Panc1 (cell line): ENCODE data around the gene TIAM2. TPM values are rescaled to one million over a fixed set of nuclear protein-coding genes. Genes with fewer than 3 reads are reported as not detected.

Experiments
- ATAC-seq: fragments of 200-7000 bp; cut with Tn5 transposase; 2 replicates; pipeline ENCODE4 v1.9.1; 2020; ENCODE audit warnings: mild to moderate bottlenecking, moderate library complexity
- BruUV-seq: library from RNA; stranded (reverse); fragments of 400-500 nt; replicated peaks from 2 replicates; lab custom pipeline; 2021; lab: Mats Ljungman, UMichigan
- CTCF ChIA-PET: fragments of 300-600 bp; sonication (Branson Sonifier 250); formaldehyde crosslinking; loops from one replicate; lab custom pipeline; 2022; ENCODE audit warnings: antibody characterized with exemption; lab: Charles Lee
- POLR2A ChIA-PET: fragments of 300-600 bp; sonication (Branson Sonifier 250); formaldehyde crosslinking; loops from one replicate; lab custom pipeline; 2022; ENCODE audit warnings: antibody characterized with exemption; lab: Charles Lee
- DNase-seq: peaks from one replicate; pipeline ENCODE4 v3.0.0-alpha.2; 2010; ENCODE audit warnings: low read depth, low spot score
- H3K27ac ChIP-seq: 2 replicates; pipeline ENCODE4 v1.5.1; 2011; ENCODE audit warnings: mild to moderate bottlenecking, low read length, inconsistent platforms
- H3K27me3 ChIP-seq: fragments of 200-500 bp; sonication (Bioruptor generic); 2 replicates; pipeline ENCODE4 v1.6.0; 2014; ENCODE audit warnings: low read length, inconsistent platforms; ENCODE audit not compliant: control insufficient read depth, insufficient read depth
- H3K36me3 ChIP-seq: fragments of 200-500 bp; sonication (Bioruptor generic); 2 replicates; pipeline ENCODE4 v1.5.1; 2014; ENCODE audit warnings: inconsistent platforms, mild to moderate bottlenecking, low read length, moderate library complexity; ENCODE audit not compliant: control insufficient read depth, insufficient read depth
- H3K4me1 ChIP-seq: 2 replicates; pipeline ENCODE4 v1.5.1; 2011; ENCODE audit warnings: inconsistent platforms, mild to moderate bottlenecking, low read length, moderate library complexity; ENCODE audit not compliant: control insufficient read depth, insufficient read depth
- H3K4me3 ChIP-seq, 2 experiments: 2 replicates each; pipeline ENCODE4 v1.5.1; 2011 to 2012; ENCODE audit warnings: low read depth in 2 of 2, low read length in 2 of 2, mild to moderate bottlenecking in 2 of 2, inconsistent platforms in 1 of 2, moderate library complexity in 1 of 2
- H3K9me3 ChIP-seq: fragments of 200-500 bp; sonication (Bioruptor generic); 2 replicates; pipeline ENCODE4 v1.5.1; 2014; ENCODE audit warnings: low read depth, mild to moderate bottlenecking, inconsistent platforms, low read length, moderate library complexity; ENCODE audit not compliant: control insufficient read depth, insufficient read depth
- POLR2AphosphoS5 ChIP-seq: IDR thresholded peaks from 2 replicates; pipeline ENCODE4 v1.6.1; 2012; ENCODE audit warnings: mild to moderate bottlenecking, low read depth, low read length, moderate library complexity
- SIN3A ChIP-seq: IDR thresholded peaks from 2 replicates; pipeline ENCODE4 v1.6.1; 2012; ENCODE audit warnings: low read depth, mild to moderate bottlenecking, low read length, moderate library complexity, borderline replicate concordance; ENCODE audit not compliant: insufficient read depth
- TCF7L2 ChIP-seq: IDR thresholded peaks from 2 replicates; pipeline ENCODE4 v1.6.1; 2011; ENCODE audit warnings: mild to moderate bottlenecking, low read depth, low read length, inconsistent platforms
- in situ Hi-C: cut with HindIII; loops from 2 replicates; pipeline ENCODE4 v1.10.0; 2016; ENCODE audit warnings: low sequenced_read_pairs, low pct_unique_long_range_greater_than_20kb
- intact Hi-C: fragments of 100-400 bp; cut with micrococcal nuclease; formaldehyde crosslinking; loops from one replicate; pipeline ENCODE4 v1.10.0; 2022; ENCODE audit not compliant: unreplicated experiment
- total RNA-seq: library from RNA; stranded (reverse); gene quantifications from one replicate; pipeline ENCODE4 v1.2.1, GENCODE V29; 2021; ENCODE audit not compliant: unreplicated experiment
- TF ChIP-seq, protein P1 (sequence below), 2 experiments: IDR thresholded peaks; 2 replicates each; pipeline ENCODE4 v1.6.1; 2011 to 2012; ENCODE audit warnings: low read depth in 2 of 2, control low read depth in 1 of 2, low read length in 1 of 2, mild to moderate bottlenecking in 1 of 2, moderate library complexity in 1 of 2; ENCODE audit not compliant: insufficient read depth in 1 of 2
- TF ChIP-seq, protein P2 (sequence below): fragments of 450-650 bp; IDR thresholded peaks from 2 replicates; pipeline ENCODE4 v1.5.1; 2017; ENCODE audit warnings: mild to moderate bottlenecking

TIAM2 gene
- total RNA-seq, 1 experiment from 2014 or later: 14.9 TPM

DNA sequence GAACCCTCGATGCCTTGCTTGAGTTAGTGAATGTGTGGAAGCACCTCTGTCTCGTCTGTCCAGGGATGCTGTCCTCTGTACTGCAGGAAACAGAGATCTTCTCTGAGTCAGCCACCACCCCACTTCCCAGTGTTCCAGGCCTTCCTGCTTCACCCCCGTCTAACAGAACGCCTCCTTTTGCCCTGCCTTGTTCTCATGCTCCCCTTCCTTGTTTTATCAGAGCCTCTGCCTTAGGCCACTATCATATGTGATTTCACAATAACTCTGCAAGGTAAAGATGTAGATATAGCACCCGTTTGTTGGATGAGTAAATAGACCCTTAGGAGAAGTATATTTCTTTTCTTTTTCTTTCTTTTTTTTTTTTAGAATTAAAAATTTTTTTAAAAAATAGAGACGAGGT, 162.0 kb downstream of the TIAM2 start:
- DNase-seq (no peak), ATAC-seq (no peak)
- POLR2A ChIA-PET: no interaction called here
- in situ Hi-C loops: no loop called here
- TF ChIP-seq, protein P1, sequence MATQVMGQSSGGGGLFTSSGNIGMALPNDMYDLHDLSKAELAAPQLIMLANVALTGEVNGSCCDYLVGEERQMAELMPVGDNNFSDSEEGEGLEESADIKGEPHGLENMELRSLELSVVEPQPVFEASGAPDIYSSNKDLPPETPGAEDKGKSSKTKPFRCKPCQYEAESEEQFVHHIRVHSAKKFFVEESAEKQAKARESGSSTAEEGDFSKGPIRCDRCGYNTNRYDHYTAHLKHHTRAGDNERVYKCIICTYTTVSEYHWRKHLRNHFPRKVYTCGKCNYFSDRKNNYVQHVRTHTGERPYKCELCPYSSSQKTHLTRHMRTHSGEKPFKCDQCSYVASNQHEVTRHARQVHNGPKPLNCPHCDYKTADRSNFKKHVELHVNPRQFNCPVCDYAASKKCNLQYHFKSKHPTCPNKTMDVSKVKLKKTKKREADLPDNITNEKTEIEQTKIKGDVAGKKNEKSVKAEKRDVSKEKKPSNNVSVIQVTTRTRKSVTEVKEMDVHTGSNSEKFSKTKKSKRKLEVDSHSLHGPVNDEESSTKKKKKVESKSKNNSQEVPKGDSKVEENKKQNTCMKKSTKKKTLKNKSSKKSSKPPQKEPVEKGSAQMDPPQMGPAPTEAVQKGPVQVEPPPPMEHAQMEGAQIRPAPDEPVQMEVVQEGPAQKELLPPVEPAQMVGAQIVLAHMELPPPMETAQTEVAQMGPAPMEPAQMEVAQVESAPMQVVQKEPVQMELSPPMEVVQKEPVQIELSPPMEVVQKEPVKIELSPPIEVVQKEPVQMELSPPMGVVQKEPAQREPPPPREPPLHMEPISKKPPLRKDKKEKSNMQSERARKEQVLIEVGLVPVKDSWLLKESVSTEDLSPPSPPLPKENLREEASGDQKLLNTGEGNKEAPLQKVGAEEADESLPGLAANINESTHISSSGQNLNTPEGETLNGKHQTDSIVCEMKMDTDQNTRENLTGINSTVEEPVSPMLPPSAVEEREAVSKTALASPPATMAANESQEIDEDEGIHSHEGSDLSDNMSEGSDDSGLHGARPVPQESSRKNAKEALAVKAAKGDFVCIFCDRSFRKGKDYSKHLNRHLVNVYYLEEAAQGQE (IDR thresholded peaks at IDR 0.05; ENCODE audit: insufficient read depth in 1 of 2, low read depth in 2 of 2, low read length in 1 of 2): no peak
- TF ChIP-seq SIN3A (no peak), TCF7L2 (no peak), POLR2AphosphoS5 (no peak)
- TF ChIP-seq, protein P2, sequence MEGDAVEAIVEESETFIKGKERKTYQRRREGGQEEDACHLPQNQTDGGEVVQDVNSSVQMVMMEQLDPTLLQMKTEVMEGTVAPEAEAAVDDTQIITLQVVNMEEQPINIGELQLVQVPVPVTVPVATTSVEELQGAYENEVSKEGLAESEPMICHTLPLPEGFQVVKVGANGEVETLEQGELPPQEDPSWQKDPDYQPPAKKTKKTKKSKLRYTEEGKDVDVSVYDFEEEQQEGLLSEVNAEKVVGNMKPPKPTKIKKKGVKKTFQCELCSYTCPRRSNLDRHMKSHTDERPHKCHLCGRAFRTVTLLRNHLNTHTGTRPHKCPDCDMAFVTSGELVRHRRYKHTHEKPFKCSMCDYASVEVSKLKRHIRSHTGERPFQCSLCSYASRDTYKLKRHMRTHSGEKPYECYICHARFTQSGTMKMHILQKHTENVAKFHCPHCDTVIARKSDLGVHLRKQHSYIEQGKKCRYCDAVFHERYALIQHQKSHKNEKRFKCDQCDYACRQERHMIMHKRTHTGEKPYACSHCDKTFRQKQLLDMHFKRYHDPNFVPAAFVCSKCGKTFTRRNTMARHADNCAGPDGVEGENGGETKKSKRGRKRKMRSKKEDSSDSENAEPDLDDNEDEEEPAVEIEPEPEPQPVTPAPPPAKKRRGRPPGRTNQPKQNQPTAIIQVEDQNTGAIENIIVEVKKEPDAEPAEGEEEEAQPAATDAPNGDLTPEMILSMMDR: no peak
- Histone ChIP-seq H3K4me3 (no peak overlapping the region), H3K9me3 (no peaks in the 10 kb centered on the region), H3K27ac (no peak overlapping the region), H3K36me3 (no peaks in the 10 kb centered on the region), H3K27me3 (no peaks in the 10 kb centered on the region), H3K4me1 (no peaks in the 10 kb centered on the region)
- BruUV-seq: no TSS peak
- intact Hi-C loops: no loop called here
- CTCF ChIA-PET: no interaction called here

DNA sequence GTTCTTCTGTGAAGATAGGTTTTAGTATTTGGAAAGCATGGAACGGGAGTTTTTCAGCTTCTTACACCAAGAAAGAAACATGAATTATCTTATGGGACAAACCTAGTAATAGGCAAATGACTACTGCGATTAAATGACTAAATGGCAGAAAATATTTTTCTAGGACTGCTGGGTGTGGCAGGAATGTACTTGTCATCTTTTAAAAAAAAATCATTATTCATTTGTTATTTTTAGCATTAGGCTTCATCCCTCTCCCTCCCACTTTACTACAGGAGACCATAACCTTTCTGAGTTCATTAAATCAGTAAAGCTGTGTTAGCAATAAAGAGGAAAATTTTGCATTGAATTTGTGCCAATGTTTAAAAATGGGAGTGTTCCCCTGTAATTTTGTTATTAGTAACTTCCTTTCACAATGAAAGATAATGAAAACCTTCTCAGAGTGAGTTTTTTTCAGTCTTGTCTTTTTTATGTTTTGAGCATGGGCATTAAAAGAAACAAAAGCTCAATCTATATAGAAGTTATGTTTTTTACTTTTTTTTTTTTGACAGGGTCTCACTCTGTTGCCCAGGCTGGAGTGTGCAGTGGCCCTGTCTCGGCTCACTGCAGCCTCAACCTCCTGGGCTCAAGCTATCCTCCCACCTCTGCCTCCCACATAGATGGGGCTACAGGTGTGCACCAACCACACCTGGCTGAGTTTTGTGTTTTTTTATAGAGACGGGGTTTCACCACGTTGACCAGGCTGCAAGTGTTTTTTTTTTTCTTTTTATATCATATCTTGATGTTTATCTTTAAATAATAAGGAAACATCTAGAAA, 163.1 kb downstream of the TIAM2 start:
- H3K4me1 ChIP-seq: peaks cover 4% of the 10 kb centered on the region; the same call in 1 of the 2 replicates
- DNase-seq: no peak
- H3K27me3 ChIP-seq: no peaks in the 10 kb centered on the region
- H3K27ac ChIP-seq: no peak overlapping the region
- BruUV-seq: no TSS peak
- no peak for ATAC-seq
- ChIA-PET POLR2A (no interaction called here), CTCF (interaction anchor here (0.6 kb wide), 1 partner anchor 36 kb away, joined by 5 read pairs; no protein-coding TSS in a partner anchor)
- in situ Hi-C loops: no loop called here
- no peaks in the 10 kb centered on the region for H3K9me3 ChIP-seq
- TF ChIP-seq, protein P1 (IDR thresholded peaks at IDR 0.05; ENCODE audit: insufficient read depth in 1 of 2, low read depth in 2 of 2, low read length in 1 of 2): no peak
- TF ChIP-seq SIN3A (no peak), TCF7L2 (no peak), POLR2AphosphoS5 (no peak)
- TF ChIP-seq, protein P2: no peak
- no peak overlapping the region for H3K4me3 ChIP-seq
- no peaks in the 10 kb centered on the region for H3K36me3 ChIP-seq
- intact Hi-C loops: no loop called here
